ENCODE measurements around the gene THSD4. TPM values are rescaled to one million over a fixed set of nuclear protein-coding genes. Genes with fewer than 3 reads are reported as not detected.
A peak's percentile ranks its signal among the peaks of the same experiment; 100 is the strongest.

The THSD4 gene
- polyA plus RNA-seq, 1 experiment, result 45.8 TPM

DNA sequence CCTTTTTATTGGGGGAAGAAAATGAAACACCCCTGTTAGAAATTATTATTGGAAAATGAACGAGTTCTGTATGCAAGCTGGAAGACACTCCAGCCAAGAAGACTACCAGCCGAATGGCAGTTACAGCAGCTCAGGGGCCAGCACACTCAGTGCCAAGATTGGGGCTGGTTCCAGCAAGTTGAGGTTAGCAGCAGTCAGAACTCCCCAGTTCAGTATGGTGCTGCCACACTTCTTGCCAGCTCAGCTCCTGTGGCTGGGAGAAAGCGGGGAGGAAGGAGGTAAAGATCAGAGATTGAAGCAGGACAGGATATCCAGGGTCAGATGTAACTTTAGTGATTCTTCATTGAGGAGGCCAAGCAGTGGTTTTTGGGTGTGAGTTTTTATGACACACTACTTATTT lies 414.8 kb downstream of the THSD4 start:
- POLR2A ChIA-PET, result no interaction called here
- no peaks in the 10 kb centered on the region for H3K27me3 ChIP-seq (ENCODE audit: control insufficient read depth, insufficient read depth, low read length)
- no peaks in the 10 kb centered on the region for H3K9me3 ChIP-seq (ENCODE audit: control insufficient read depth, insufficient read depth, low read length)
- no peak overlapping the region for H3K4me3 ChIP-seq (ENCODE audit: low read depth, low read length)
- CTCF ChIA-PET, result no interaction called here
- TF ChIP-seq, protein P1, sequence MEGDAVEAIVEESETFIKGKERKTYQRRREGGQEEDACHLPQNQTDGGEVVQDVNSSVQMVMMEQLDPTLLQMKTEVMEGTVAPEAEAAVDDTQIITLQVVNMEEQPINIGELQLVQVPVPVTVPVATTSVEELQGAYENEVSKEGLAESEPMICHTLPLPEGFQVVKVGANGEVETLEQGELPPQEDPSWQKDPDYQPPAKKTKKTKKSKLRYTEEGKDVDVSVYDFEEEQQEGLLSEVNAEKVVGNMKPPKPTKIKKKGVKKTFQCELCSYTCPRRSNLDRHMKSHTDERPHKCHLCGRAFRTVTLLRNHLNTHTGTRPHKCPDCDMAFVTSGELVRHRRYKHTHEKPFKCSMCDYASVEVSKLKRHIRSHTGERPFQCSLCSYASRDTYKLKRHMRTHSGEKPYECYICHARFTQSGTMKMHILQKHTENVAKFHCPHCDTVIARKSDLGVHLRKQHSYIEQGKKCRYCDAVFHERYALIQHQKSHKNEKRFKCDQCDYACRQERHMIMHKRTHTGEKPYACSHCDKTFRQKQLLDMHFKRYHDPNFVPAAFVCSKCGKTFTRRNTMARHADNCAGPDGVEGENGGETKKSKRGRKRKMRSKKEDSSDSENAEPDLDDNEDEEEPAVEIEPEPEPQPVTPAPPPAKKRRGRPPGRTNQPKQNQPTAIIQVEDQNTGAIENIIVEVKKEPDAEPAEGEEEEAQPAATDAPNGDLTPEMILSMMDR (IDR thresholded peaks at IDR 0.05; ENCODE audit: low read depth, low read length), result no peak
- DNase-seq (ENCODE audit: low read depth, low spot score), result no peak
- no peak overlapping the region for H3K27ac ChIP-seq (ENCODE audit: low read depth, low read length)

DNA sequence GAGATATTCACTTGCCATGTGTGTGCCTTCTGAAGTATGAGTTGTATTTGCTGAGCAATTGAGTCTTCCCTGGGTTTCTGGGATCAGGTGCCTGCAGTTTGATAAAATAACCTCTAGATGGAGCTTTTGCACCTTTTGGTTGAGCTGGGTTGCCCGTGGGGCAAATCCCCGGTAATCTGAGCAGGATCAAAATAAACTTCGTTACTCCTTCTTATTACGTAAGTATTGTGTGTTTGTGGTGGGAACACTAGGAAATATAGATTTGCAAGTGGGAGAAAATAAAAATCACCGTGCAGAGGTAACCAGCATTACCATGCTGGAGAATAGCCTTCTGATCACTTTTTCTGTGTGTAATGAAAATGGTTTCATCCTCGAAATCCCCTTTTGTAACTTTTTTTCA lies 417.7 kb downstream of the THSD4 start:
- DNase-seq (ENCODE audit: low read depth, low spot score), result no peak
- no peaks in the 10 kb centered on the region for H3K27me3 ChIP-seq (ENCODE audit: control insufficient read depth, insufficient read depth, low read length)
- H3K9me3 ChIP-seq (ENCODE audit: control insufficient read depth, insufficient read depth, low read length), result no peaks in the 10 kb centered on the region
- POLR2A ChIA-PET, result no interaction called here
- CTCF ChIA-PET, result interaction anchor here (0.6 to 0.8 kb wide), 2 partner anchors 198 to 558 kb away, joined by 3 read pairs; no protein-coding TSS in a partner anchor
- H3K4me3 ChIP-seq (ENCODE audit: low read depth, low read length), result no peak overlapping the region
- H3K27ac ChIP-seq (ENCODE audit: low read depth, low read length), result no peak overlapping the region
- TF ChIP-seq, protein P1 (IDR thresholded peaks at IDR 0.05; ENCODE audit: low read depth, low read length), result peak; percentile 52

DNA sequence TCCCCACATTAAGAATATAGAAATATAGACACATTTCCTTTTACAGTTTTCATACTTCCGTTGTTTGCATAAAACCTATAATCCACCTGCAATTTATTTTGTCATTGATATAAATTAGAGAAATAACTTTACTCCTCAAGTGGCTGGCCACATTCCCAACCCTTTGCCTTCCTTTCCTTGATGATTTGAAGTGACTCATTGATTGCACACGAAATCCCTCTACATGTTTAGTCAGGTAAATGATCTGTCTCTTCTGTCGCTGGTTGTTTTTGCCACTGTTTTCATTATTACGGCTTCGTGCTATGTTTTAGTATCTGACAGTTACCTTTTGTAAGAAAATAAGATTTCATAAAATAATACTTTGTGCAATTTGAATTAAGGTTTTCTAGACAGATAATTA lies 422.9 kb downstream of the THSD4 start:
- ChIA-PET CTCF (no interaction called here), POLR2A (no interaction called here)
- no peak for DNase-seq (ENCODE audit: low read depth, low spot score)
- Histone ChIP-seq H3K27ac (ENCODE audit: low read depth, low read length) (no peak overlapping the region), H3K4me3 (ENCODE audit: low read depth, low read length) (no peak overlapping the region), H3K27me3 (ENCODE audit: control insufficient read depth, insufficient read depth, low read length) (no peaks in the 10 kb centered on the region), H3K9me3 (ENCODE audit: control insufficient read depth, insufficient read depth, low read length) (no peaks in the 10 kb centered on the region)
- TF ChIP-seq, protein P1 (IDR thresholded peaks at IDR 0.05; ENCODE audit: low read depth, low read length), result no peak

DNA sequence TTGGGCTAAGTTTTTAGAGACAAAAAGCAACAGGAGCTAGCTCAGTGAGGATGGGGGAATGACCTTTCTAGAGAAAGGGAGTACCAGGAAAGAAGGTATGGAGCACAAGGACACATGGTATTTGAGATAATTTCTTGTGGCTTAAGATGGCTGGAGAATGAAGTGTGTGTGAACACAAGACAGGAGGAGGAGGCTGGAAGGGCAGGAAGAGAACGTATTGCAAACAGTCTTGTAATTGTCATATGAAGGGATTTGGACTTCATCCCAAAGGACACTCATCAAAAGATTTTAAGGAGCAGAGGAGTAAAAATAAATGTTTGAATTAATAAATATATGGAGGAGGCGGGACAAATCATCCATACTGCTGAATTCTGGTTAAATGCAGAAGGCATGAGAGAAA lies 426.5 kb downstream of the THSD4 start:
- H3K27me3 ChIP-seq (ENCODE audit: control insufficient read depth, insufficient read depth, low read length), result no peaks in the 10 kb centered on the region
- no peak overlapping the region for H3K27ac ChIP-seq (ENCODE audit: low read depth, low read length)
- ChIA-PET CTCF (no interaction called here), POLR2A (no interaction called here)
- no peak for DNase-seq (ENCODE audit: low read depth, low spot score)
- no peaks in the 10 kb centered on the region for H3K9me3 ChIP-seq (ENCODE audit: control insufficient read depth, insufficient read depth, low read length)
- no peak overlapping the region for H3K4me3 ChIP-seq (ENCODE audit: low read depth, low read length)
- TF ChIP-seq, protein P1 (IDR thresholded peaks at IDR 0.05; ENCODE audit: low read depth, low read length), result no peak

DNA sequence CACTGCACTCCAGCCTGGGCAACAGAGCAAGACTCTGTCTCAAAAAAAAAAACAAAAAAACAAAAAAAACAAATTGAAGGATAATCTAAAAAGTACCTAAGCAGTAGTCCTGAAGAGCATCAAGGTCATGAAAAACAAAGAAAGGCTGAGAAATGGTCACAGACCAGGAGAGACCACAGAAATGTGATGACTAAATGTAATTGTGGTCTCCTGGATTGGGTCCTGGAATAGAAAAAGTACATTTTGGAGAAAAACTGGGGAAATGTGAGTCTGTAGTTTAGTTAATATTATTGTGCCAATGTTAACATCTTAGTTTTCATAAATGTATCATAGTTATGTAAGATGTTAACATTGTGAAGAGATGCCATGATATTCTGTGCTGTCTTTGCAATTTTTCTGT lies 427.6 kb downstream of the THSD4 start:
- H3K27ac ChIP-seq (ENCODE audit: low read depth, low read length), result no peak overlapping the region
- POLR2A ChIA-PET, result interaction anchor here (0.5 to 0.8 kb wide), 2 partner anchors 16 to 51 kb away, joined by 3 to 5 read pairs; no protein-coding TSS in a partner anchor
- TF ChIP-seq, protein P1 (IDR thresholded peaks at IDR 0.05; ENCODE audit: low read depth, low read length), result no peak
- CTCF ChIA-PET, result no interaction called here
- H3K27me3 ChIP-seq (ENCODE audit: control insufficient read depth, insufficient read depth, low read length), result no peaks in the 10 kb centered on the region
- no peak overlapping the region for H3K4me3 ChIP-seq (ENCODE audit: low read depth, low read length)
- no peak for DNase-seq (ENCODE audit: low read depth, low spot score)
- no peaks in the 10 kb centered on the region for H3K9me3 ChIP-seq (ENCODE audit: control insufficient read depth, insufficient read depth, low read length)

Data from AG04450 (cell line).